CD4-positive, alpha-beta T cell (primary cell): ENCODE results near the gene TAF1C. TPM values are rescaled to one million over a fixed set of nuclear protein-coding genes. Genes with fewer than 3 reads are reported as not detected.

Experiments used
- ATAC-seq: fragments of 200-7000 bp; cut with Tn5 transposase; one replicate; pipeline ENCODE4 v1.10.0; 2022; ENCODE audit warnings: mild to moderate bottlenecking; ENCODE audit not compliant: poor library complexity
- CTCF ChIA-PET: fragments of 350-600 bp; sonication (Branson Sonifier 250); formaldehyde crosslinking; loops from one replicate; lab custom pipeline; 2021; ENCODE audit warnings: antibody characterized with exemption, inconsistent platforms; lab: Charles Lee
- POLR2A ChIA-PET: fragments of 350-600 bp; sonication (Branson Sonifier 250); formaldehyde crosslinking; loops from one replicate; lab custom pipeline; 2021; ENCODE audit warnings: antibody characterized with exemption, inconsistent platforms; lab: Charles Lee
- DNase-seq, 14 experiments: peaks; one replicate each; pipeline ENCODE4 v3.0.0-alpha.2; 2013 to 2020; ENCODE audit warnings: mixed read lengths in 2 of 14
- H3K27ac ChIP-seq, 2 donors: one replicate each; pipeline versions ENCODE4 v1.5.1 to v1.7.0; 2013; ENCODE audit warnings: low read length in 2 of 2, low read depth in 1 of 2, mild to moderate bottlenecking in 1 of 2
- H3K27me3 ChIP-seq, 2 experiments: 1 replicate in 1 of 2; 2 replicates in 1 of 2; pipeline versions ENCODE4 v1.6.1 to v1.7.0; 2013; ENCODE audit warnings: low read length in 2 of 2, control low read depth in 1 of 2, mild to moderate bottlenecking in 1 of 2, moderate library complexity in 1 of 2; ENCODE audit not compliant: insufficient read depth in 2 of 2, control insufficient read depth in 1 of 2
- H3K36me3 ChIP-seq: one replicate; pipeline ENCODE4 v1.6.1; 2013; ENCODE audit warnings: low read length, control low read depth; ENCODE audit not compliant: insufficient read depth
- H3K4me1 ChIP-seq: one replicate; pipeline ENCODE4 v1.6.1; 2013; ENCODE audit warnings: low read length, control low read depth; ENCODE audit not compliant: insufficient read depth
- H3K4me3 ChIP-seq: one replicate; pipeline ENCODE4 v1.5.1; 2013; ENCODE audit warnings: mild to moderate bottlenecking, low read length, moderate library complexity
- H3K9me3 ChIP-seq, 2 experiments: 1 replicate in 1 of 2; 2 replicates in 1 of 2; pipeline versions ENCODE4 v1.6.1 to v1.7.0; 2013; ENCODE audit warnings: low read length in 2 of 2, mild to moderate bottlenecking in 2 of 2, control low read depth in 1 of 2, moderate library complexity in 1 of 2; ENCODE audit not compliant: control insufficient read depth in 1 of 2, insufficient read depth in 1 of 2
- H3K27ac Mint-ChIP-seq: one replicate; pipeline ENCODE4 v1.8.0; 2020; ENCODE audit warnings: mixed read lengths
- H3K27me3 Mint-ChIP-seq: one replicate; pipeline ENCODE4 v1.8.0; 2021; ENCODE audit warnings: mixed read lengths
- H3K36me3 Mint-ChIP-seq: one replicate; pipeline ENCODE4 v1.8.0; 2021; ENCODE audit warnings: low read depth, mixed read lengths
- H3K4me1 Mint-ChIP-seq: one replicate; pipeline ENCODE4 v1.8.0; 2021; ENCODE audit warnings: low read depth, mixed read lengths
- H3K4me3 Mint-ChIP-seq: one replicate; pipeline ENCODE4 v1.8.0; 2020; ENCODE audit warnings: mild to moderate bottlenecking, mixed read lengths
- H3K9me3 Mint-ChIP-seq: one replicate; pipeline ENCODE4 v1.8.0; 2020; ENCODE audit warnings: mixed read lengths
- intact Hi-C, 2 experiments: fragments of 100-400 bp; cut with DNase I in 1 of 2; cut with micrococcal nuclease in 1 of 2; formaldehyde crosslinking; loops; one replicate each; pipeline versions ENCODE4 v1.15.1 to v1.9.0; 2023 to 2025; cut with DNase I, micrococcal nuclease
- total RNA-seq, 174 experiments: library from RNA in 2 of 174; stranded (reverse) in 2 of 174; gene quantifications; one replicate each; pipeline ENCODE4 v1.2.3 and lab custom pipeline; 2021 to 2026
- TF ChIP-seq, protein P1 (sequence below): fragments of 200-600 bp; IDR thresholded peaks from one replicate; pipeline ENCODE4 v1.8.0; 2022; ENCODE audit warnings: antibody characterized with exemption, mild to moderate bottlenecking

Gene TAF1C
- total RNA-seq, 2 experiments from 2014 or later: 75.6 to 82.1 TPM

DNA sequence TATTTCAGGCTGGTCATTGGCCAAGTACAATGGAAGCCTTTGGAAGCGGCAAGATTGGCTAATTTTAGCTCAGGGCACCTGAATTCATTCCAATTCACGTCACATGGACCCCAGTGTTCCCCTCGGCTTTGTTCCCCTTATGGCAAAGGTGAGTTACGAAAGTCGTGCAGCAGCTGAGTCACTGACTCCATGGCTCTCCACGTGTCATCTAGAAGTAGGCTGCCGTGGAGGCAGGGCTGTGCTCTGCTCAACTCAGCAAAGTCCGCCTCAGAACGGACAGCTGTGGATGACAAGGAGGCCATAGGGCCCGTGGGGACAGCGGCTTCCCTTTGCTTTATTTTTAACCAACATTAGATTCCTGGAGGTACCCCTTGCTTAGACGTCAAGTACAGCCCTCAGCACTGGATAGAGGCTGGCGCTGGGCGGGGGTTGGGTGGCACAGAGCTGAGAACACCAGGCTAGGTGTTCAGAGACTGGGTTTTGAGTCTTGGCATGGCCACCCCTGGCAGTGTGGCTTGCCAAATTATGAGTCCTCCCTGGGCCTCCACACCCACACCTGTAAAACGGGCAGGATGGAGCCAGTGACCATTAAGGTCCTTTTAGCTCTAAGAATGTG is 27.7 kb upstream of the TAF1C start:
- Histone ChIP-seq H3K9me3 (no peaks in the 10 kb centered on the region), H3K27ac (no peak overlapping the region), H3K4me1 (no peaks in the 10 kb centered on the region), H3K36me3 (no peaks in the 10 kb centered on the region), H3K27me3 (peaks cover 0 to 2% of the 10 kb centered on the region in 2 experiments), H3K4me3 (no peak overlapping the region)
- CTCF ChIA-PET: no interaction called here
- TF ChIP-seq, protein P1, sequence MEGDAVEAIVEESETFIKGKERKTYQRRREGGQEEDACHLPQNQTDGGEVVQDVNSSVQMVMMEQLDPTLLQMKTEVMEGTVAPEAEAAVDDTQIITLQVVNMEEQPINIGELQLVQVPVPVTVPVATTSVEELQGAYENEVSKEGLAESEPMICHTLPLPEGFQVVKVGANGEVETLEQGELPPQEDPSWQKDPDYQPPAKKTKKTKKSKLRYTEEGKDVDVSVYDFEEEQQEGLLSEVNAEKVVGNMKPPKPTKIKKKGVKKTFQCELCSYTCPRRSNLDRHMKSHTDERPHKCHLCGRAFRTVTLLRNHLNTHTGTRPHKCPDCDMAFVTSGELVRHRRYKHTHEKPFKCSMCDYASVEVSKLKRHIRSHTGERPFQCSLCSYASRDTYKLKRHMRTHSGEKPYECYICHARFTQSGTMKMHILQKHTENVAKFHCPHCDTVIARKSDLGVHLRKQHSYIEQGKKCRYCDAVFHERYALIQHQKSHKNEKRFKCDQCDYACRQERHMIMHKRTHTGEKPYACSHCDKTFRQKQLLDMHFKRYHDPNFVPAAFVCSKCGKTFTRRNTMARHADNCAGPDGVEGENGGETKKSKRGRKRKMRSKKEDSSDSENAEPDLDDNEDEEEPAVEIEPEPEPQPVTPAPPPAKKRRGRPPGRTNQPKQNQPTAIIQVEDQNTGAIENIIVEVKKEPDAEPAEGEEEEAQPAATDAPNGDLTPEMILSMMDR: no peak
- H3K27me3 Mint-ChIP-seq: no peaks in the 10 kb centered on the region
- no peak overlapping the region for H3K27ac Mint-ChIP-seq
- POLR2A ChIA-PET: no interaction called here
- H3K4me3 Mint-ChIP-seq: no peak overlapping the region
- no peaks in the 10 kb centered on the region for H3K4me1 Mint-ChIP-seq
- no peaks in the 10 kb centered on the region for H3K36me3 Mint-ChIP-seq
- DNase-seq (no peak), ATAC-seq (no peak)
- H3K9me3 Mint-ChIP-seq: no peaks in the 10 kb centered on the region
- intact Hi-C loops: no loop called here

DNA sequence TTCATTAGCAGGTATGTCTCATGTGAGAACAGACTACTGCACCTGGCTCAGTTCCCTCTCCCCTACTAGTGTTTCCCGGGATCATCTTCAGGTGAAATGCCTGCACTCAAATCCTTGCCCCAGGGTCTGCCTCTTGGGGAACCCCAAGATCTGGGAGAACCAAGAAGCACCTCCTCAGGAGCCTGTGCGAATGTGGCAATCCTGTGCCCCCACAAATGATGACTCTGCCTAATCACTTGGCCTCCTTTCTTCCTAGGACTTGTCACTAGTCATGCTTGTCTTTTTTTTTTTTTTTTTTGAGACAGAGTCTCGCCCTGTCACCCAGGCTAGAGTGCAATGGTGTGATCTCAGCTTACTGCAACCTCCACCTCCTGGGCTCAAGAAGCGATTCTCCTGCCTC is 25.8 kb upstream of the TAF1C start:
- Histone ChIP-seq H3K4me3 (no peak overlapping the region), H3K27me3 (peaks cover 0 to 2% of the 10 kb centered on the region in 2 experiments), H3K27ac (no peak overlapping the region), H3K9me3 (no peaks in the 10 kb centered on the region), H3K4me1 (no peaks in the 10 kb centered on the region), H3K36me3 (no peaks in the 10 kb centered on the region)
- ATAC-seq (no peak), DNase-seq (no peak)
- H3K27me3 Mint-ChIP-seq: no peaks in the 10 kb centered on the region
- TF ChIP-seq, protein P1: no peak
- no peak overlapping the region for H3K4me3 Mint-ChIP-seq
- no peaks in the 10 kb centered on the region for H3K4me1 Mint-ChIP-seq
- intact Hi-C loops: no loop called here
- no peak overlapping the region for H3K27ac Mint-ChIP-seq
- POLR2A ChIA-PET: no interaction called here
- H3K36me3 Mint-ChIP-seq: no peaks in the 10 kb centered on the region
- CTCF ChIA-PET: no interaction called here
- H3K9me3 Mint-ChIP-seq: no peaks in the 10 kb centered on the region

DNA sequence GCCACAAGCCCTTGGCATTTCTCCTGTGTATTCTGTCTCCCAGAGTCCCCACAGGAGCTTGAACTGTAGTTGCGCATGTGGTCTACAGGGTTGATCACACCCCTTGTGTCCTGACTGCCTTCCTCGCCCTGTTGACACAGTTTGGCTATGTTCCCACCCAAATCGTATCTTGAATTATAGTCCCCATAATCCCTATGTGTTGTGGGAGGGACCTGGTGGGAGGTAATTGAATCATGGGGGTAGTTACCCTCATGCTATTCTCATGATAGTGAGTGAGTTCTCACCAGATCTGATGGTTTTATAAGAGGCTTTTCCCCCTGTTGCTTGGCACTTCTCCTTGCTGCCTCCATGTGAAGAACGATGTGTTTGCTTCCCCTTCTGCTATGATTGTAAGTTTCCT is 25.3 kb upstream of the TAF1C start:
- peaks cover 0 to 2% of the 10 kb centered on the region in 2 experiments for H3K27me3 ChIP-seq
- no peak overlapping the region for H3K27ac ChIP-seq
- intact Hi-C loops: no loop called here
- H3K27me3 Mint-ChIP-seq: no peaks in the 10 kb centered on the region
- no peak for DNase-seq
- no peaks in the 10 kb centered on the region for H3K4me1 Mint-ChIP-seq
- H3K36me3 Mint-ChIP-seq: no peaks in the 10 kb centered on the region
- ATAC-seq: no peak
- ChIA-PET CTCF (no interaction called here), POLR2A (no interaction called here)
- no peak overlapping the region for H3K4me3 ChIP-seq
- TF ChIP-seq, protein P1: no peak
- H3K27ac Mint-ChIP-seq: no peak overlapping the region
- no peaks in the 10 kb centered on the region for H3K4me1 ChIP-seq
- no peaks in the 10 kb centered on the region for H3K9me3 ChIP-seq
- no peaks in the 10 kb centered on the region for H3K36me3 ChIP-seq
- H3K9me3 Mint-ChIP-seq: no peaks in the 10 kb centered on the region
- no peak overlapping the region for H3K4me3 Mint-ChIP-seq
